RCC 7860 (cell line): Measurements from ENCODE around the gene PRPF39.

Experiments
- DNase-seq: peaks from one replicate; pipeline ENCODE4 v3.0.0-alpha.2; 2015; ENCODE audit warnings: low spot score
- FAIRE-seq: peaks from 2 replicates; lab custom pipeline; 2012; peaks lifted over from hg19 to GRCh38; lab: Jason Lieb, UNC

Gene PRPF39, protein sequence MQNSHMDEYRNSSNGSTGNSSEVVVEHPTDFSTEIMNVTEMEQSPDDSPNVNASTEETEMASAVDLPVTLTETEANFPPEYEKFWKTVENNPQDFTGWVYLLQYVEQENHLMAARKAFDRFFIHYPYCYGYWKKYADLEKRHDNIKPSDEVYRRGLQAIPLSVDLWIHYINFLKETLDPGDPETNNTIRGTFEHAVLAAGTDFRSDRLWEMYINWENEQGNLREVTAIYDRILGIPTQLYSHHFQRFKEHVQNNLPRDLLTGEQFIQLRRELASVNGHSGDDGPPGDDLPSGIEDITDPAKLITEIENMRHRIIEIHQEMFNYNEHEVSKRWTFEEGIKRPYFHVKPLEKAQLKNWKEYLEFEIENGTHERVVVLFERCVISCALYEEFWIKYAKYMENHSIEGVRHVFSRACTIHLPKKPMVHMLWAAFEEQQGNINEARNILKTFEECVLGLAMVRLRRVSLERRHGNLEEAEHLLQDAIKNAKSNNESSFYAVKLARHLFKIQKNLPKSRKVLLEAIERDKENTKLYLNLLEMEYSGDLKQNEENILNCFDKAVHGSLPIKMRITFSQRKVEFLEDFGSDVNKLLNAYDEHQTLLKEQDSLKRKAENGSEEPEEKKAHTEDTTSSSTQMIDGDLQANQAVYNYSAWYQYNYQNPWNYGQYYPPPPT

DNA sequence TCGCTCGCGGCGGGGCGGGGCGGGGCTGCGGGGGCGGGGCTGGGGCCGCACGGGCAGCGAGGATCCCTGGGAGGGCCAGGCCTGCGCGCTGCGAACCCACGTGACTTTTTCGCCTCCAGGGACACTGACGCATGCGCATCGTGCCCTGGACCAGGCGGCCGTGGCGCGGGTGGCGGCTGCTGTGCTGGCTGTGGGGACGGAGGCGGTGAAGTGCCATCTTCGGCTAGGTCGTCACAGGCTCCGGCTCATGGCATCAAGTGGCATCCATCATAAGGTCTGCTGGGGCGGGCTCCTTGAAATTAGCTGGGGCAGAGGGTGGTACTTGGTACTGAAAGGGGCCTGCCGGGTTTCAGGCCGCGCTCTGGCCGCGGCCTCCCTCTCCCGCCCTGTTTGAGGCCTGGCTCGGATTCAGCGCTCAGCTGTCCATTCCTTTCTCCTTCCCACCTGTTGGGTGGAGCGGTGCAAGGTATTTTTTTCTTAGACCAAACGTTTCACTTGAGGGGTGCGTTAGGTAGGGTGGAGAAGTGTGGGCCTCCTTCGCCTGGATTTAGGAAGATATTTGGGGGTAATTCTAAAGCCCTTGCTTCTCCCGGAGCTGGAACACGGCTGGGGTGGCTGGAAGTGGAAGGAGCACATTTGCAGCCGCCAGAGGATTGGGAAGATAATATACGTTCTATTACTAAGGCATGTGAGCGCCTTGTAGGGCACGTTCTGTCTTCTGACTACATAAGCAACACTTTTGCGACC, at the start of gene PRPF39:
Gene PRPF39 (plus strand): TSS at position 141 of the 747 bp plus-strand sequence. CDS start 11,124 bp downstream, outside the sequence.
- FAIRE-seq: no peak

DNA sequence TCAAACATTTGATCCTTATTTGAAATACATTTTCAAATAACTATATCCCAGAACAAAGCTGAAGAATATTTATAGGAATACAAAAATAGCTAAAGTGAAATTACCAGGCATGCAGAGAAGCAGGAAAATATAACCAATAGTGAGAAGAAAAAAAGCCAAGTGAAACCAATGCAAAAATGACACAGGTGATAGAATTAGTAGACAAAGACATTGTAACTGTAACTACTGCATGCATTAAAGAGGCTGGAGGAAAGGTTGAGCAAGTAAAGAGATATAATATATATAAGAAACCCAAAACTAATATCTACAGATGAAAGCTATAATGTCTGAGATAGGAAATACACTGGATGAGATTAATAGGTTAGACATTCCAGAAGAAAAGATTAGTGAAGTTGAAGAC, 49.2 kb upstream of the PRPF39 start:
- no peak for DNase-seq
- FAIRE-seq: no peak

More for the DNA sequence above, at the start of gene PRPF39:
- peak; percentile 68 for DNase-seq

DNA sequence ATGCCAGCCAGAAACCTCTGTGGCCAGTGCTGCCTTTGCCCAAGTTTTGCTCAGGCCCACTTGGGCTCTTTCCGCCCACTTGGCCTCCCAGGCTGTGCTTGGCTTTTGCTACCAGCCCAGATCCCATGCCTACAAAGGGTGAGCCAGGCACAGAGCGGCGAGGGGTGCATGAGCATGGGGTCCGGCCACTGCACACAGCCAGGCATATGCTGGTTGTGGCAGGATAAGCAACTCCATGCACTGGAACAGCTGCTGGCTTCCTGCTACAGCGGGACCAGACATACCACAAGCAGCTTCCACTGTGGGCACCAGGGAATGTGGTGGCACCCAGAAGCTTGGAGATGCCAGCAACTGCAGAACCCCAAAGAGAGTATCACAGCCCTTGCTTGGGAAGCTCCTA, 45.7 kb upstream of the PRPF39 start:
- DNase-seq (no peak), FAIRE-seq (no peak)

DNA sequence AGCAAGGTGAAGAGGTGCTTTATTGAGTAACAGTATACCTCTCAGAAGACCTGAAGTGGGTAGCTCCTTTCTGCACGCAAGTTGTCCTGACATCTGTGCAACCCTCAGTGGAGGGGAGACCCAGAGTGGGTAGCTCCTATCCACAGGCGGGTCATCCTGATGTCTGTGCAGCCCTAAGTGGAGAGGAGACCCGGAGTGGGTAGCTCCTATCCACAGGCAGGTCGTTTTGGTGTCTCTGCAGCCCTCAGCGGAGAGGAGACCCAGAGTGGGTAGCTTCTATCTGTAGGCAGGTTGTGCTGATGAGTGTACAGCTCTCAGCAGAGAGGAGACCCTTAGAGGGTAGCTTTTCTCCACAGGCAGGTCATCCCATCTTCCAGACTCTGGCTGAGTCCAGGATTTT, 45.1 kb upstream of the PRPF39 start:
- no peak for DNase-seq
- no peak for FAIRE-seq

DNA sequence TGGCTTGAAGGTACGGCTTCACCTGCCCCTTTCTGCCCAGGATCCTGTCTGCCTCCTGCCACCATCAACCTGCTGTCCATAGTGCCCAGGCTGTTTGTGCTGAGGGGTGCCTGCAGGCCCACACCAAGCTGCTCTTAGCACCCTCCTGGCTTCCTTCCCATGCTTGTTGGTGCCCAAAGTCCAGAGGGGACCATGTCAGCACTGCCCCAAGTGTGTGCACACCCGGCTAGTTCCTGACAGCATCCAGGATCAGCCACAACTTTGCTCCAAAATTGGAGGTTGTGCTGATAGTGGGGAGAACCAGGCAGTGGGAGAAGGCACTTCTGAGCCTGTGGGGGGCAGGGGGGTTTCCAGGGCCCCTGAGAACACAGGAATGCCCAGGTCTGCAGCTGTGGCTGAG, 44.5 kb upstream of the PRPF39 start:
- FAIRE-seq (no peak), DNase-seq (no peak)

DNA sequence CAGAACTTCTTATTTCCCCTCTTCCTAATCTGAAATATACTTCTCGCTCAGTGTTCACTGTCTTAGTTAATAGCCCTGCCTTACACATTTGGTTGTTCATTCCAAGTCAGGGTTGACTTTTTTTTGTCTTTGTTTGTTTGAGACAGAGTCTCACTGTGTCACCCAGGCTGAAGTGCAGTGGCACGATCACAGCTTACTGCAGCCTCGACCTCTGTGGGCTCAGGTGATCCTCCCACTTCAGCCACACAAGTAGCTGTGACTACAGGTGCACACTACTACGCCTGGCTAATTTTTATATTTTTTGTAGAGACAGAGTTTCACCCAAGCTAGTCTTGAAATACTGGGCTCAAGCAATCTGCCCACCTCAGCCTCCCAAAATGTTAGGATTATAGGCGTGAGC, 42.3 kb upstream of the PRPF39 start:
- DNase-seq (no peak), FAIRE-seq (no peak)

DNA sequence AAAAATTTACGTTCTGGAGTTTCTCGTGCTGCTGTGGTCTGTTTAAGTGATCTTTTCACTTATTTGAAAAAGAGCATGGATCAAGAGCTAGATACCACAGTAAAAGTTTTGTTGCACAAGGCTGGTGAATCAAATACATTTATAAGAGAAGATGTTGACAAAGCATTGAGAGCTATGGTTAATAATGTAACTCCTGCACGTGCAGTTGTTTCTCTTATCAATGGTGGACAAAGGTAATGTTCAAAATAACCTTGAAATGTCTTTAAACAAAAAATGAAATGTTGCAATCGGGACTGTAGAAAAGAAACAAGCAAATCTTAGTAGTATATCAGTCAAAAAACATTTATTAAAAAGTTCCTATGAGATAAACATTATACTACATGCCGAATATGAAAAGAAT, 39.3 kb upstream of the PRPF39 start:
- DNase-seq: no peak
- no peak for FAIRE-seq

DNA sequence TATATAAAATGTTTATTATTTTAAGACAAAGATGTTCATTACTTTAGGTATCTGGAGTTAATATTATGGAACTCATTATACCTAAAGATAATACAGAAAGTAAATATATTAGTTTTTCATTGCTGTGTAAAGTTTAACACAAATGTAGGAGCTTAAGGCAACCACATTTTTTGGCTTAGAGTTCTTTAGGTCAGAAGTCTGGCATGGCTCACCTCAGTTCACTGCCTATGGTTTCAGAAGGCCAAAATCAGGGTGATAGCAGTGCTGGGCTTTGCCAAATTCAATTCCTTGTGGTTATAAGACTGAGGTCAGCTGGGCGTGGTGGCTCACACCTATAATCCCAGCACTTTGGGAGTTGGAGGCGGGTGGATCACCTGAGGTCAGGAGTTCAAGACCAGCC, 35.5 kb upstream of the PRPF39 start:
- FAIRE-seq: no peak

DNA sequence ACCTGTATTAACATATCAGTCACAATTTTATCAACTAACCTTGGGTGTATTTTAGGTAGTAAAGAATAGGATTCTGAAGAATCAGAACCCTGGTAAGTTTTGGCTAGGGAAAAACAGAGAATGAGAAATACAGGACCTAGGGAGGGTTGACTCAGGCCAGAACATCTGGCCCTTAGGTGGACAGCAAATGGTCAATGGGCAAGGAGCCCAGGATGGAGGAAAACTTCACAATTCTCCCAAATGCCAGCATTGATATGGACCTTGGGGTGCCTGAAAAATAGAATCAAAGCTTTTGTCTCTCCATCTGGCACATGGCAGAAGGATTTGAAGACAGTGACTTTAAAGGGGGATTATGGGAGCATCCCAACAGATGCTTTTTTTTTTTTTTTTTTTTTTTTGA, 32.7 kb upstream of the PRPF39 start:
- DNase-seq (no peak), FAIRE-seq (no peak)

More for the DNA sequence above, 35.5 kb upstream of the PRPF39 start:
- no peak for DNase-seq

DNA sequence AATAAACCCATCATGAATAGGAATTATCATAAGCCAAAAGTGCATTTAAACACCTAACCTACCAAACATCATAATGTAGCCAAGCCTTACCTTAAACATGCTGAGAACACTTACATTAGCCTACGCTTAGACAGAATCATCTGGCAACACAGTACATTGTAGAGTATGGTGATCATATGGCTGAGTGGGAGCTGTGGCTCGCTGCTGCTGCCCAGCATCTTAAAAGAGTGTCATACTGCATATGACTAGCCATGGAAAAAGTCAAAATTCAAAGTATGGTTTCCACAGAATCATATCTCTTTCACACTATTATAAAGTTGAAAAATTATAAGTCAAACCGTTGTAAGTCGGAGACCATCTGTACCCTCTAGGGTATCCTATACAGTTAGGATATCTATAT, 32.0 kb upstream of the PRPF39 start:
- DNase-seq (no peak), FAIRE-seq (no peak)

DNA sequence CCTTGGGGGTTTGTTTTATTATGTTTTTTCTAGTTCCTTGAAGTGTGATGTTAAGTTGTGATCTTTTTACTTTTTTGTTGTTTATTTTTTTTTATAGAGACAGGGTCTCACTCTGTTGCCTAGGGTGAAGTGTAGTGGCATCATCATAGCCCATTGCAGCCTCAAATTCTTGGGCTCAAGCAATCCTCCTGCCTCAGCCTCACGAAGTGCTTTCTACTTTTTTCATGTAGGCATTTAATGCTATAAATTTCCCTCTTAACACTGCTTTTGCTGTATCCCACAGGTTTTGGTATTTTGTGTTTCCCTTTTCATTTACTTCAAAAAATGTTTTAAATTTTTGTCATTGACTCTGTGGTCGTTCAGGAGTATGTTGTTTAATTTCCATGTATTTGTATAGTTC, 26.6 kb upstream of the PRPF39 start:
- DNase-seq (no peak), FAIRE-seq (no peak)

DNA sequence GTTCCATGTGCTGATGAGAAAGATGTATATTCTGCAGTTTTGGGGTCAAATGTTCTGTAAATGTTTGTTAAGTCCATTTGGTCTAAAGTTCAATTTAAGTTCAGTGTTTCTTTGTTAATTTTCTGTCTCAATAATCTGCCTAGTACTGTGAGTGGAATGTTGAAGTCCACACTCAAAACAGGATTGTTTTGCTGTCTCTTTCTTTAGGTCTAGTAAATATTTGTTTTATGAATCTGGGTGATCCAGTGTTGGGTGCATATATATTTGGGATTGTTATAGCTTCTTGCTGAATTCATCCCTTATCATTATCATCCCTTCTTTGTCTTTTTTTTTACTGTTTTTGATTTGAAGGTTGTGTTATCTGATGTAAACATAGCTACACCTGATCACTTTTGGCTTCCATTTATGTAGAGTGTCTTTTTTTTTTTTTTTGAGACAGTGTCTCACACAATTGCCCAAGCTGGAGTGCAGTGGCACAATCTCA, 26.0 kb upstream of the PRPF39 start:
- FAIRE-seq (no peak), DNase-seq (no peak)

DNA sequence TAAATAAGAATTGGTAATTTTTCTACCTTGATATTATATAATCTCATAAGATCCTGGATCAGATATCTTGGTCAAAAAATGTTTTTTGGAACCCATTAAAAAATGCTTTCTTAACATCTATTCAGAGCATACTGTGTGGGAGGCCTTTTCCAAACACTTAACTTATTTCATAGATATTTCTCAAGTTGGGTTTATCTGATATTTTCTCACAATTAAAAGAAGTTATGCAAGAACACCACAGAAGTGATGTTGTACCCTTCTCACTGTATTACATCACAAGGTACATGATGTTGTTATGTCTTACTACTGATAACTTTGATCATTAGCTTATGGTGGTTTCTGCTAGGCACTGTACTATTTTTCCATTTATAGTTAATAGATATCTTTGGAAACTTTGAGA, 23.4 kb upstream of the PRPF39 start:
- FAIRE-seq (no peak), DNase-seq (no peak)

DNA sequence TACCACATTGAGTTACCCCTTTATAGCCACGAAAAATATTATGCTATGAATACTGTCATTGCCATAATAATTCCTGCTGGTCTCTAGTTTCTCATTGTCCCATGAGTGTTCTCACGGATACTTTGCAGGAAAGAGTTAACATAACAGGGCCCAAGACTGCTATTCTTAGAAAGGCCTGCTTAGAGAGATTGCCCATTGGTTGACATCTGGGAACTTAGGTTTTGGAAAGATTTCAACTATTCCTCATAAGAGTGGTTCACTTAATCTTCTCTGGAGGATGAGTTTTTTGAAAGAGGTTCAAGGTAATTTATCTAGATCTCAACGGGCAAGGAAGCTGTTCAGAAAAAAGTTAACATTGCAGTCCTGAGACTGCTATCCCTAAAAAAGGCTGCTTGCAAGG, 18.4 kb upstream of the PRPF39 start:
- FAIRE-seq (no peak), DNase-seq (no peak)

DNA sequence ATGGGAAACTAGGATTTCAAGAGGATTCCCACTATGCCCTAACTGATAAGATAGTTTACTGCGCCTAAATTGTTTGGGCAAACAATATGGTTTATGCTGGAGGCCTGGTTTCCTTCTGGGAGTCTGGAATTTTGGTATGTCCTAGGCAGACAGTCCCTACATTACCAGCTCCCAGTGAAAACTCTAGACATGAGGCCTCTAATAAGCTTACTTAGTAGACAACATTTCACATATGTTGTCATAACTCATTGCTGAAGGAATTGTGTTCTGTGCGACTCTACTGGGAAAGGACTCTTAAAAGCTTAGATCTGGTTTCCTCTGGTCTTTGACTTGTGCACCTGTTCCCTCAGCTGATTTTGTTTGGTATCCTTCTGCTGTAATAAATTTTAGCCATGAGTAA, 18.0 kb upstream of the PRPF39 start:
- DNase-seq (no peak), FAIRE-seq (no peak)

DNA sequence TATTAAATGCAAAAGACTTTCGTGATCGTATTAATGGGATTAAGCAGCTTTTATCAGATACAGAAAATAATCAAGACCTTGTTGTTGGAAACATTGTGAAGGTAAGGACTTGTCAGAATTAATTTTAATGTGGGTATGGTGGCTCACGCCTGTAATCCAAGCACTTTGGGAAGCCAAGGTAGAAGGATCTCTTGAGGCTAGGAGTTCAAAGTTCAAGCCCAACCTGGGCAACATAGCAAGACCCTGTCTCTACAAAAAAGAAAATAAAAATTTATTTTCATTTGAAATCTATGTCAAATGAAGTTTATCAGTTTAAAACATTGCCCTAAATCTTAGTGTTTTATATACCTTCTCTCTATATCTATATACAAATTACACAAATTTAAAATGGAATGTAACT, 17.2 kb upstream of the PRPF39 start:
- FAIRE-seq (no peak), DNase-seq (no peak)

DNA sequence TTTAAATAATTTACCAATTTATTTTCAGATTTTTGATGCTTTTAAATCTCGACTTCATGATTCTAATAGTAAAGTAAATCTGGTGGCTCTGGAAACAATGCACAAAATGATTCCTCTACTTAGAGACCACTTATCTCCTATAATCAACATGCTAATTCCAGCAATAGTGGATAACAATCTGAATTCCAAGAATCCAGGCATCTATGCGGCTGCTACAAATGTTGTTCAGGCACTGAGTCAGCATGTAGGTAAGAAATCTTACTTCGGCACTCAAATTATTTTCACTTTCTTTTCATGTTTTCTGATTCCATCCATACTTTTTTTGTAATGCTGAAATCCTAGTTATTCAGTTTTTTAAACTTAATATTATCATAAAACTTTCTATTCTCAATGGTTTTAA, 15.5 kb upstream of the PRPF39 start:
- FAIRE-seq (no peak), DNase-seq (no peak)

DNA sequence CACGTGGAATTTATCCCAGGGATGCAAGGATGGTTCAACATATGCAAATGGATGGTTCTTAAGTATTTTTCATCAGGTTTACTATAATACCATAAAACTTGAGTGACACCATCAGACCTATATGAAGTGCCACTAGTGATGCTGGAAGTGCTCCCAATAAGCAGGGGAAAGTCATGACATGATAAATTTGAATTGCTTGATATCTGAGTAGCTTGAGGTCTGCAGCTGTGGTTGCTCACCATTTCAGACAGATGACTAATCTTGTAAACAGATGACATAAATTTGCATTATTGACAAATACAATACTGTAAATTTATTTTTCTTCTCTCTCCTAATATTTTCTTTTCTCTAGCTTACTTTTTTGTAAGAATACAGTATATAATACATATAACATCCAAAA, 13.7 kb upstream of the PRPF39 start:
- FAIRE-seq (no peak), DNase-seq (no peak)

DNA sequence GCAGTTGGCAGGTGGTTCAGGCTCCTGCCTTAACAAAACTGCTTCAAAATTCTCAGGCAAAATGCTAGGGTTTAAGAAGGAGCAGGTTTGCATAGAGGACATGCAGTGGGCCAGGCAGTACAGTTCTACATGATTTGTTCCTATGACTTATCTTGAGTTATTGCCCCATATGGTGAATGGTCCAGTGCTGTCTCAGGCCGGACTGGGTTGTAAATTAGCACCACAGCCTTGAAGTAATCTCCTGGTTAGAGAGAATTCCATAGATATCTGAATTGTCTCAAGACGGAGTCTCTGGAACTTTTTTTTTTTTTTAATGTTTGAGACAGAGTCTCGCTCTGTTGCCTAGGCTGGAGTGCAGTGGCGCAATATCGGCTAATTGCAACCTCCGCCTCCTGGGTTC, 11.8 kb upstream of the PRPF39 start:
- no peak for DNase-seq
- no peak for FAIRE-seq

DNA sequence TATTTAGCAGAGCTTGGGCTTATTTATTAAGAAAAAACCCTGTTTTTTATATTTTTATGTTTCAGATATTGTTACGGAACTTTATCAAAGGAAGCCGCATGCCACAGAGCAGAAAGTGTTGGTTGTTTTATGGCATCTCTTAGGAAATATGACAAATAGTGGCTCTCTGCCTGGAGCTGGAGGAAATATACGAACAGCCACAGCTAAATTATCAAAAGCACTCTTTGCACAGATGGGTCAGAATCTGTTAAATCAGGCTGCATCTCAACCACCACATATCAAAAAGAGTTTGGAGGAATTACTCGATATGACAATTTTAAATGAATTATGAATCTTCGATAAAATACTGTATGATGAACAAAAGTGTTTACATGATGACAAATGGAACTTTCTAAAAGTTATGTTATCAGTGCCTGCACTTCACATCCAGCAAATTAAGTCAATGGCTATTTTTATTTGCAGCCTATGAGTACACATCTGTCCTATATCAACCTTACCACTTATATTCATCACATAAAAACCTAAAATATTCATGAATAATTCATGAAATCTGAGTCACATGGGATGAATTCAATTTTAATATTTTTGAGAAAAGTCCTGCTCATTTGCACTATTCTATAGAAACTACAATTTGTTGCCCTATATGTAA, 10.6 kb upstream of the PRPF39 start:
- no peak for DNase-seq
- FAIRE-seq: no peak

DNA sequence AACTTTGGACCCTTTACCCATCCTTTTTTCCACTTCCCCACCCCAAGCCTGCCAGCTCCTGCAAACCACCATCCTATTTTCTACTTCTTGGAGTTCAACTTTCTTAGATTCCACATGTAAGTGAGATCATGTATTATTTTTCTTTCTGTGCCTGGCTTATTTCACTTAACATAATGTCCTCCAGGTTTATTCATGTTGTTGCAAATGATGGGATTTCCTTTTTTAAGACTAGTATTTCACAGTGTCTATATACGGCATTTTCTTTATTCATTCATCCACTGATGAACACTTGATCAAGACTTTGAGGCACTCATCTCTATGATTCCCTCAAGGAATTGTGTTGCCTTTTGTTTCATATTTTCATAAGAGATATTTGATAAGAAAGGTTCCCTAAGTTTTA, 5.6 kb upstream of the PRPF39 start:
- FAIRE-seq (no peak), DNase-seq (no peak)
